ENCODE data around the gene NGDN.
"Not testable (repeated sequence)": the region's sequence is repeated elsewhere in the genome, so short reads cannot be mapped to it uniquely, and the experiment has no call there.

NGDN gene

GRCh38 chr14:23469127-23469905 lies at the start of gene NGDN:
Gene NGDN, plus strand, starts transcription at chr14:23469703. Its CDS starts 13 bp downstream, at chr14:23469716.
- H3K4me3 ChIP-seq (ENCODE audit: control insufficient read depth, low read depth, low read length): peak within 1 kb of the TSS; percentile 97
- peak; percentile 100 for DNase-seq (ENCODE audit: low read depth)
- TF ChIP-seq CTCF (IDR thresholded peaks at IDR 0.05; ENCODE audit: control insufficient read depth, insufficient read depth, low read depth, low read length, missing control alignments): peak; percentile 84

- H3K4me3 ChIP-seq (ENCODE audit: control insufficient read depth, low read depth, low read length): no peak overlapping the region
- no peak for TF ChIP-seq CTCF (IDR thresholded peaks at IDR 0.05; ENCODE audit: control insufficient read depth, insufficient read depth, low read depth, low read length, missing control alignments)
- no peak for DNase-seq (ENCODE audit: low read depth)
These were observed 47.9 kb upstream of the NGDN start for GRCh38 chr14:23421594-23421993.

- H3K4me3 ChIP-seq (ENCODE audit: control insufficient read depth, low read depth, low read length): no peak overlapping the region
- TF ChIP-seq CTCF (IDR thresholded peaks at IDR 0.05; ENCODE audit: control insufficient read depth, insufficient read depth, low read depth, low read length, missing control alignments): no peak
- no peak for DNase-seq (ENCODE audit: low read depth)
These were observed 45.8 kb upstream of the NGDN start for GRCh38 chr14:23423657-23424056.

- no peak for TF ChIP-seq CTCF (IDR thresholded peaks at IDR 0.05; ENCODE audit: control insufficient read depth, insufficient read depth, low read depth, low read length, missing control alignments)
- DNase-seq (ENCODE audit: low read depth): no peak
- H3K4me3 ChIP-seq (ENCODE audit: control insufficient read depth, low read depth, low read length): no peak overlapping the region
These were observed 44.3 kb upstream of the NGDN start for GRCh38 chr14:23425169-23425568.

GRCh38 chr14:23425798-23426197 lies 43.7 kb upstream of the NGDN start:
- not testable (repeated sequence) for H3K4me3 ChIP-seq (ENCODE audit: control insufficient read depth, low read depth, low read length); DNase-seq (ENCODE audit: low read depth)

GRCh38 chr14:23428686-23429495 lies 40.6 kb upstream of the NGDN start:
- H3K4me3 ChIP-seq (ENCODE audit: control insufficient read depth, low read depth, low read length): no peak overlapping the region
- no peak for TF ChIP-seq CTCF (IDR thresholded peaks at IDR 0.05; ENCODE audit: control insufficient read depth, insufficient read depth, low read depth, low read length, missing control alignments)
- DNase-seq (ENCODE audit: low read depth): no peak
